Measurements from ENCODE around the gene SMIM32.

GRCh38 chr5:136155761-136156160, 37.2 kb downstream of the SMIM32 start:
- TF ChIP-seq REST (IDR thresholded peaks at IDR 0.05; ENCODE audit: insufficient read depth in 1 of 2, low read depth in 2 of 2, low read length in 2 of 2), result no peak
- TF ChIP-seq POLR2AphosphoS5 (IDR thresholded peaks at IDR 0.05; ENCODE audit: low read depth, low read length), result no peak
- TF ChIP-seq SIN3A (IDR thresholded peaks at IDR 0.05; ENCODE audit: borderline replicate concordance, insufficient read depth, low read length), result no peak
- TF ChIP-seq TAF1 (IDR thresholded peaks at IDR 0.05; ENCODE audit: borderline replicate concordance, insufficient read depth, low read length), result no peak

Data from PFSK-1 (cell line).